ENCODE measurements around the gene LPAR1. TPM values are rescaled to one million over a fixed set of nuclear protein-coding genes. Genes with fewer than 3 reads are reported as not detected.
"Not testable (repeated sequence)": the region's sequence is repeated elsewhere in the genome, so short reads cannot be mapped to it uniquely, and the experiment has no call there.

The LPAR1 gene
- total RNA-seq, 4 donors from 2014 or later: 27.1 to 65.4 (median 47.6) TPM

- H3K9me3 ChIP-seq: no peaks in the 10 kb centered on the region
- no peak overlapping the region for H3K4me3 ChIP-seq
- no peak overlapping the region for H3K27ac ChIP-seq
- WGBS, 2 donors (ENCODE audit: low coverage in 1 of 2): 69% methylated on average over 3 of the region's 3 CpGs
- H3K27me3 ChIP-seq: no peaks in the 10 kb centered on the region
- H3K4me1 ChIP-seq: no peaks in the 10 kb centered on the region
- TF ChIP-seq POLR2A (IDR thresholded peaks at IDR 0.05) (no peak), CTCF (IDR thresholded peaks at IDR 0.05) (no peak), EP300 (IDR thresholded peaks at IDR 0.05) (no peak), POLR2AphosphoS5 (IDR thresholded peaks at IDR 0.05) (no peak)
- no peaks in the 10 kb centered on the region for H3K36me3 ChIP-seq
- no peak for ATAC-seq
Observed at GRCh38 chr9:110835404-110835803, 202.9 kb downstream of the LPAR1 start.

GRCh38 chr9:110832926-110833325 lies 205.3 kb downstream of the LPAR1 start:
- 47 to 63% methylated on average over 3 of the region's 3 CpGs for WGBS, 2 donors (ENCODE audit: low coverage in 1 of 2)
- Histone ChIP-seq H3K27me3 (no peaks in the 10 kb centered on the region), H3K4me1 (peaks cover 0 to 7% (median 0%) of the 10 kb centered on the region in 3 donors), H3K27ac (no peak overlapping the region), H3K36me3 (no peaks in the 10 kb centered on the region), H3K9me3 (no peaks in the 10 kb centered on the region), H3K4me3 (no peak overlapping the region)
- TF ChIP-seq EP300 (IDR thresholded peaks at IDR 0.05): no peak
- no peak for TF ChIP-seq POLR2AphosphoS5 (IDR thresholded peaks at IDR 0.05)
- no peak for ATAC-seq

GRCh38 chr9:110830495-110830894 lies 207.8 kb downstream of the LPAR1 start:
- Histone ChIP-seq H3K27ac (no peak overlapping the region), H3K27me3 (no peaks in the 10 kb centered on the region), H3K9me3 (no peaks in the 10 kb centered on the region), H3K4me1 (peaks cover 0 to 7% (median 0%) of the 10 kb centered on the region in 3 donors), H3K36me3 (no peaks in the 10 kb centered on the region), H3K4me3 (no peak overlapping the region)
- no peak for ATAC-seq
- 92 to 99% methylated on average over 12 to 13 of the region's 21 CpGs for WGBS, 2 donors (ENCODE audit: low coverage in 1 of 2)
- no peak for TF ChIP-seq EP300 (IDR thresholded peaks at IDR 0.05)
- no peak for TF ChIP-seq CTCF (IDR thresholded peaks at IDR 0.05)
- no peak for TF ChIP-seq POLR2AphosphoS5 (IDR thresholded peaks at IDR 0.05)
- no peak for TF ChIP-seq POLR2A (IDR thresholded peaks at IDR 0.05)

- ATAC-seq: peak; percentile 36
- no peaks in the 10 kb centered on the region for H3K36me3 ChIP-seq
- no peaks in the 10 kb centered on the region for H3K27me3 ChIP-seq
- peaks cover 0 to 7% (median 0%) of the 10 kb centered on the region in 3 donors for H3K4me1 ChIP-seq
- H3K27ac ChIP-seq: no peak overlapping the region
- 34 to 53% methylated on average over 3 of the region's 3 CpGs for WGBS, 2 donors (ENCODE audit: low coverage in 1 of 2)
- H3K9me3 ChIP-seq: peaks cover 0 to 5% (median 0%) of the 10 kb centered on the region in 3 donors
- no peak overlapping the region for H3K4me3 ChIP-seq
- TF ChIP-seq POLR2A (IDR thresholded peaks at IDR 0.05): no peak
- TF ChIP-seq EP300 (IDR thresholded peaks at IDR 0.05): no peak
- no peak for TF ChIP-seq POLR2AphosphoS5 (IDR thresholded peaks at IDR 0.05)
- TF ChIP-seq CTCF (IDR thresholded peaks at IDR 0.05): no peak
Observed at GRCh38 chr9:110828264-110828663, 210.0 kb downstream of the LPAR1 start.

- not testable (repeated sequence) for H3K36me3 ChIP-seq, H3K4me1 ChIP-seq, H3K27ac ChIP-seq, H3K27me3 ChIP-seq, H3K9me3 ChIP-seq, H3K4me3 ChIP-seq, ATAC-seq
- WGBS, 2 donors (ENCODE audit: low coverage in 1 of 2): 58 to 88% methylated on average over 6 to 7 of the region's 9 CpGs
Observed at GRCh38 chr9:110826400-110826799, 211.9 kb downstream of the LPAR1 start.

- Histone ChIP-seq H3K4me3 (no peak overlapping the region), H3K4me1 (peaks cover 0 to 7% (median 0%) of the 10 kb centered on the region in 3 donors), H3K27ac (no peak overlapping the region), H3K27me3 (no peaks in the 10 kb centered on the region), H3K9me3 (peaks cover 0 to 9% (median 0%) of the 10 kb centered on the region in 3 donors), H3K36me3 (no peaks in the 10 kb centered on the region)
- WGBS, 2 donors (ENCODE audit: low coverage in 1 of 2): 79% methylated on average over 2 of the region's 2 CpGs; no CpG with 5 or more reads in 1 of the 2 donors
- ATAC-seq: no peak
- TF ChIP-seq POLR2A (IDR thresholded peaks at IDR 0.05) (no peak), CTCF (IDR thresholded peaks at IDR 0.05) (no peak), POLR2AphosphoS5 (IDR thresholded peaks at IDR 0.05) (no peak), EP300 (IDR thresholded peaks at IDR 0.05) (no peak)
Observed at GRCh38 chr9:110825950-110826349, 212.3 kb downstream of the LPAR1 start.

GRCh38 chr9:110825129-110825528 lies 213.1 kb downstream of the LPAR1 start:
- not testable (repeated sequence) for ATAC-seq, H3K4me3 ChIP-seq, H3K9me3 ChIP-seq, H3K27me3 ChIP-seq, H3K27ac ChIP-seq, H3K4me1 ChIP-seq, H3K36me3 ChIP-seq
